IMR-90 (cell line): ENCODE measurements around the gene HPSE2.

Experiments used
- CEBPB ChIP-seq: IDR thresholded peaks from 2 replicates; pipeline ENCODE4 v1.6.1; 2012; ENCODE audit warnings: low read depth, low read length, improper control_type of control experiment
- CHD1 ChIP-seq: IDR thresholded peaks from 2 replicates; pipeline ENCODE4 v1.6.1; 2012; ENCODE audit warnings: low read depth, low read length, improper control_type of control experiment
- CTCF ChIP-seq: conservative IDR thresholded peaks from 2 replicates; pipeline ENCODE4 v1.5.1; 2012; ENCODE audit warnings: mild to moderate bottlenecking, low read depth, low read length, improper control_type of control experiment
- ELK1 ChIP-seq: fragments of 150-350 bp; IDR thresholded peaks from 2 replicates; pipeline ENCODE4 v1.6.1; 2016; ENCODE audit warnings: low read depth, mild to moderate bottlenecking, low read length, moderate library complexity, borderline replicate concordance
- MAFK ChIP-seq: IDR thresholded peaks from 2 replicates; pipeline ENCODE4 v1.6.1; 2012; ENCODE audit warnings: low read depth, low read length, improper control_type of control experiment
- MXI1 ChIP-seq: IDR thresholded peaks from 2 replicates; pipeline ENCODE4 v1.6.1; 2012; ENCODE audit warnings: low read depth, mild to moderate bottlenecking, low read length, moderate library complexity, borderline replicate concordance
- NFE2L2 ChIP-seq: fragments of 150-350 bp; IDR thresholded peaks from 2 replicates; pipeline ENCODE4 v1.6.1; 2016; ENCODE audit warnings: low read depth, mild to moderate bottlenecking, low read length
- POLR2A ChIP-seq: IDR thresholded peaks from 2 replicates; pipeline ENCODE4 v1.6.1; 2012; ENCODE audit warnings: mild to moderate bottlenecking, low read depth, low read length
- RAD21 ChIP-seq: IDR thresholded peaks from 2 replicates; pipeline ENCODE4 v1.6.1; 2012; ENCODE audit warnings: low read length, improper control_type of control experiment
- RCOR1 ChIP-seq: IDR thresholded peaks from 2 replicates; pipeline ENCODE4 v1.6.1; 2012; ENCODE audit warnings: mild to moderate bottlenecking, low read length, improper control_type of control experiment; ENCODE audit not compliant: insufficient replicate concordance
- RFX5 ChIP-seq: IDR thresholded peaks from 2 replicates; pipeline ENCODE4 v1.8.0; 2012; ENCODE audit warnings: low read depth, mild to moderate bottlenecking, low read length, moderate library complexity
- SMC3 ChIP-seq: fragments of 150-350 bp; IDR thresholded peaks from 2 replicates; pipeline ENCODE4 v1.6.1; 2016; ENCODE audit warnings: low read depth, mild to moderate bottlenecking, antibody characterized with exemption, low read length, moderate library complexity
- USF2 ChIP-seq: fragments of 150-350 bp; IDR thresholded peaks from 2 replicates; pipeline ENCODE4 v1.6.1; 2017; ENCODE audit warnings: mild to moderate bottlenecking, antibody characterized with exemption, low read length, low read depth

DNA sequence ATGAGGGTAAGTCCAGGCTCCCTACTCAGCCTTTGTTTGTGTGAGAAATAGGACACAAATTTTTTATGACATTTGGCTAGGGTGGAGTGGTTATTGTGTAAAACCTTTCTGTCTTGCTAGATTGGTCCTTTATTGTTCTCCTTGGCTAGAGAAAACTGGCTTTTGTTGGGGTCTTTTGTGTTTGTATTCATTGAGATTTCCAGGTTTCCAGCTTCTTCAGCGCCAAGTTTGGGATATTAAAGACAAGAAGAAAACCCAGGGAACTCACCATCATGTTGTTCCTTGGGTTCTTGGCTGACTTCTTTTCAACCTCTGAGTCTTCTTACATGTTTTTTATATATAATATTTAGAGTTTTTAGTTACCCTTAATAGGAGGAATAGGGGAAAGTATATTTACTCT lies 310.0 kb downstream of the HPSE2 start:
- TF ChIP-seq CTCF: no peak
- TF ChIP-seq POLR2A: no peak
- no peak for TF ChIP-seq ELK1
- no peak for TF ChIP-seq RCOR1
- no peak for TF ChIP-seq MAFK
- TF ChIP-seq SMC3: no peak
- no peak for TF ChIP-seq USF2
- no peak for TF ChIP-seq CHD1
- no peak for TF ChIP-seq MXI1
- no peak for TF ChIP-seq NFE2L2
- no peak for TF ChIP-seq CEBPB
- TF ChIP-seq RFX5: no peak
- no peak for TF ChIP-seq RAD21
